HCT116 (cell line): ENCODE results near the gene RFX2.
A peak's percentile ranks its signal among the peaks of the same experiment; 100 is the strongest.

ENCODE experiments used
- CTCF ChIP-seq, 3 experiments: fragments of 200-600 bp in 1 of 3; sonication (generic) in 1 of 3; IDR thresholded peaks in 2 of 3; conservative IDR thresholded peaks in 1 of 3; 2 replicates each; pipeline ENCODE4 v1.5.1; 2012 to 2017; ENCODE audit warnings: low read depth in 2 of 3, low read length in 2 of 3, antibody characterized with exemption in 1 of 3, borderline replicate concordance in 1 of 3, control low read depth in 1 of 3, mild to moderate bottlenecking in 1 of 3, mixed read lengths in 1 of 3, mixed run types in 1 of 3, moderate library complexity in 1 of 3; ENCODE audit not compliant: insufficient read depth in 1 of 3
- SIN3A ChIP-seq: IDR thresholded peaks from 2 replicates; pipeline ENCODE4 v1.6.1; 2012; ENCODE audit warnings: low read depth
- SP1 ChIP-seq: IDR thresholded peaks from 2 replicates; pipeline ENCODE4 v1.6.1; 2012; ENCODE audit warnings: low read depth

GRCh38 chr19:6021878-6022569, 88.3 kb downstream of the RFX2 start:
- TF ChIP-seq CTCF (IDR thresholded peaks at IDR 0.05 in 2 of 3, conservative IDR thresholded peaks at IDR 0.05 in 1 of 3; ENCODE audit: borderline replicate concordance in 1 of 3, insufficient read depth in 1 of 3, low read depth in 2 of 3, low read length in 2 of 3) (peak; percentile 74 to 85 (median 82)), SP1 (no peak), SIN3A (no peak)
